NT2/D1 (cell line): Measurements from ENCODE around the gene PDCD5.

ENCODE experiments used
- DNase-seq: peaks from one replicate; pipeline ENCODE4 v3.0.0-alpha.2; 2011; ENCODE audit warnings: low read depth, low spot score
- H3K27me3 ChIP-seq: 2 replicates; pipeline ENCODE4 v1.6.0; 2011; ENCODE audit warnings: mild to moderate bottlenecking; ENCODE audit not compliant: insufficient read length, insufficient read depth
- H3K36me3 ChIP-seq: 2 replicates; pipeline ENCODE4 v1.6.1; 2011; ENCODE audit warnings: mild to moderate bottlenecking, low read length, mixed read lengths; ENCODE audit not compliant: insufficient read depth, insufficient read length
- H3K4me1 ChIP-seq: 2 replicates; pipeline ENCODE4 v1.5.1; 2011; ENCODE audit not compliant: insufficient read depth, insufficient read length
- H3K4me3 ChIP-seq: 2 replicates; pipeline ENCODE4 v1.5.1; 2011; ENCODE audit warnings: low read depth; ENCODE audit not compliant: insufficient read length
- H3K9ac ChIP-seq: 2 replicates; pipeline ENCODE4 v1.6.0; 2011; ENCODE audit warnings: low read depth; ENCODE audit not compliant: insufficient read length
- H3K9me3 ChIP-seq: 2 replicates; pipeline ENCODE4 v1.5.1; 2011; ENCODE audit warnings: mild to moderate bottlenecking, low read length; ENCODE audit not compliant: insufficient read depth
- SUZ12 ChIP-seq: IDR thresholded peaks from 2 replicates; pipeline ENCODE4 v1.6.1; 2011; ENCODE audit not compliant: insufficient read length, insufficient read depth; ENCODE audit errors: extremely low read depth
- YY1 ChIP-seq: IDR thresholded peaks from 2 replicates; pipeline ENCODE4 v1.6.1; 2011; ENCODE audit not compliant: insufficient read length, insufficient read depth
- ZNF274 ChIP-seq: IDR thresholded peaks from 2 replicates; pipeline ENCODE4 v1.6.1; 2011; ENCODE audit warnings: mild to moderate bottlenecking, low read depth, low read length

The PDCD5 gene

DNA sequence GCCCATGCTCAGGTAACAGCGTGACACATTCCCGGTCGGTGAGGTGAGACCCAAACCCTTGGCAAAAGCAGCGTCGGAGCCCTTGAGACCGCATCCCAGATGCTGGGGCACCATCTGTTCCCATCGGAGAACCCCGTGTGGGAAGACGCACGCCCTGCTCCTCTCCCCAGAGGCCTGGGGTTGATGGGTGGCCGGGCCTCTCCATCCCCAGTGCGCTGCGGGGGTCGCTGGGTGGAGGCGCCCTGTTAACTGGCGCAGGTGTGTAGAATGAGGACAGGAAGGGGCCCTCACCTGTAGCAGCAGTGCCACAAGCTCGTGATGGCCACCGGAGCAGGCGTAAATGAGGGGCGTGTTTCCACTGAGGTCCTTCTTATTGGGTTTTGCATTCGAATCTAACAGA is 24.6 kb downstream of the PDCD5 start:
- no peak overlapping the region for H3K4me3 ChIP-seq
- no peak for DNase-seq
- no peaks in the 10 kb centered on the region for H3K27me3 ChIP-seq
- no peaks in the 10 kb centered on the region for H3K9me3 ChIP-seq
- H3K4me1 ChIP-seq: no peaks in the 10 kb centered on the region
- peaks cover 37% of the 10 kb centered on the region for H3K36me3 ChIP-seq
- no peak for TF ChIP-seq YY1
- no peak for TF ChIP-seq ZNF274
- no peak for TF ChIP-seq SUZ12
- H3K9ac ChIP-seq: no peak overlapping the region

- H3K4me1 ChIP-seq: no peaks in the 10 kb centered on the region
- TF ChIP-seq SUZ12 (no peak), ZNF274 (no peak), YY1 (no peak)
- H3K36me3 ChIP-seq: peaks cover 37% of the 10 kb centered on the region
- no peak overlapping the region for H3K9ac ChIP-seq
- no peaks in the 10 kb centered on the region for H3K9me3 ChIP-seq
- H3K27me3 ChIP-seq: no peaks in the 10 kb centered on the region
- no peak overlapping the region for H3K4me3 ChIP-seq
- no peak for DNase-seq
Measured at GRCh38 chr19:32606289-32606688, 25.3 kb downstream of the PDCD5 start.

DNA sequence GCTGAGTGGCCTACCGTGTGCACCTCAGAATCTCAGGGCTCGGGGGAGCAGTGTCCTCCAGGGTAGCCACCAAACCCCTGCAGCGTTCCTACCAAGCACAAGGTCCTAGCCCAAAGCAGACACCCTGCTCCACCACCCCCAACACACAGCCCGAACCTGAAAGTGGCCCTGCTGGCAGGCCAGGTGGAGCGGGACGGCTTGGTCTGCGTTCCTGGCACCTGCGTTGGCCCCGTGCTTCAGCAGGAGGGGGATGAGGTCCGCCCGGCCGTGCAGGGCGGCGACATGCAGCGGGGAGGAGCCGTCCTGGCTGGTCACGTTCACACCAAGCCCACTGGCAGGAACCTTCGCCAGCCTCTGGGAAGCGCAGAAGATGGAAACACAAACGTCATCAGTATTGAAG is 26.5 kb downstream of the PDCD5 start:
- Histone ChIP-seq H3K4me1 (no peaks in the 10 kb centered on the region), H3K9ac (no peak overlapping the region), H3K36me3 (peaks cover 35% of the 10 kb centered on the region), H3K4me3 (no peak overlapping the region), H3K9me3 (no peaks in the 10 kb centered on the region), H3K27me3 (no peaks in the 10 kb centered on the region)
- DNase-seq: no peak
- TF ChIP-seq ZNF274: no peak
- no peak for TF ChIP-seq SUZ12
- no peak for TF ChIP-seq YY1

DNA sequence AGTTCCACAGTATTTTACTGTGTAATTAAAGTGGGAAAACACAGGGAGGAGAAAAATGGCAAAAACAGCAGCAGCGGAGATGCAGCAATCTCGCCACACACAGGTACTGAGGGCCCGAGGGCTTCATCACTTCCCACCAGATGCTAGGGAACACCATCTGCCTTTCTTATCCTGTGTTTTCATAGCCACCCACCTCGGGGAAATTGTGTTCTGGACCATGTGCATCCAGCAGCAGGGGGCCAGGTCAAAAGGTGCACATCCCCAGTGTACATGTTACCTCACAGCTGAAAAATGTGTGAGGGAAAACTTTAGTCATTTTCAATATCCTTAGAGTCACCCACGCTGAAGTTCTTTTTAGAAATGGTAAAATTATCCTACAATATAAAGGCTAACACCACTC is 30.2 kb downstream of the PDCD5 start:
- H3K27me3 ChIP-seq: no peaks in the 10 kb centered on the region
- TF ChIP-seq YY1: no peak
- TF ChIP-seq ZNF274: no peak
- TF ChIP-seq SUZ12: no peak
- H3K9me3 ChIP-seq: no peaks in the 10 kb centered on the region
- no peak overlapping the region for H3K9ac ChIP-seq
- no peak overlapping the region for H3K4me3 ChIP-seq
- H3K4me1 ChIP-seq: no peaks in the 10 kb centered on the region
- peaks cover 26% of the 10 kb centered on the region for H3K36me3 ChIP-seq
- no peak for DNase-seq

- no peak for TF ChIP-seq YY1
- TF ChIP-seq ZNF274: no peak
- TF ChIP-seq SUZ12: no peak
- Histone ChIP-seq H3K4me3 (no peak overlapping the region), H3K27me3 (no peaks in the 10 kb centered on the region), H3K4me1 (no peaks in the 10 kb centered on the region), H3K36me3 (peaks cover 19% of the 10 kb centered on the region), H3K9me3 (no peaks in the 10 kb centered on the region), H3K9ac (no peak overlapping the region)
- DNase-seq: no peak
Measured at GRCh38 chr19:32613008-32613407, 32.0 kb downstream of the PDCD5 start.

- no peaks in the 10 kb centered on the region for H3K9me3 ChIP-seq
- no peaks in the 10 kb centered on the region for H3K27me3 ChIP-seq
- no peak for TF ChIP-seq YY1
- TF ChIP-seq ZNF274: no peak
- no peak for TF ChIP-seq SUZ12
- no peak overlapping the region for H3K9ac ChIP-seq
- no peak for DNase-seq
- peaks cover 30% of the 10 kb centered on the region for H3K36me3 ChIP-seq
- no peaks in the 10 kb centered on the region for H3K4me1 ChIP-seq
- no peak overlapping the region for H3K4me3 ChIP-seq
Measured at GRCh38 chr19:32614916-32615315, 33.9 kb downstream of the PDCD5 start.

- Histone ChIP-seq H3K27me3 (no peaks in the 10 kb centered on the region), H3K4me3 (no peak overlapping the region), H3K4me1 (no peaks in the 10 kb centered on the region), H3K9me3 (no peaks in the 10 kb centered on the region), H3K9ac (no peak overlapping the region), H3K36me3 (peaks cover 30% of the 10 kb centered on the region)
- DNase-seq: no peak
- TF ChIP-seq SUZ12 (no peak), ZNF274 (no peak), YY1 (no peak)
Measured at GRCh38 chr19:32615569-32615968, 34.6 kb downstream of the PDCD5 start.
